HS-27A (cell line): ENCODE results near the gene SLIT3.

Source experiments
- DNase-seq: peaks from one replicate; pipeline ENCODE4 v3.0.0-alpha.2; 2012; ENCODE audit warnings: low read depth, missing footprints

Gene SLIT3

DNA sequence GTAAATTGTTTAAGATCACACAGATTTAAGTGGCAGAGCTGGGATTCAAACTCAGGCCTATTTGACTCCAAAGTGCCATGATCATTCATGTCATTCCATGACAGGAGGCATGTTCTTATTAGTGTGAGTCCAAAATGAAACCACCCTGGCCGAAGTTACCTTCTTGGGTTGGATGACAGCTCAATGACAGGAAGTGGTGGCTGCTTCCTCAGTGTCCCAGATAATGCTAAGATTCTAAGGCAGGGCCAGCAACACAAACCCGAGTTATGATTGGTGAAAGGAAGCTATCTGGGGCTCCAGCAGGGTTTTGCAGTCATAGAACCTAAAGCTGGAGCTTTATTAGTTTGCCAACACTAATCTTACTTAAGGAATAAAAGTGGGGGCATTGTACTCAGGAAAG is 340.4 kb downstream of the SLIT3 start:
- DNase-seq: no peak

GRCh38 chr5:168953351-168953750 is 347.6 kb downstream of the SLIT3 start:
- DNase-seq: no peak

GRCh38 chr5:168952196-168952595 is 348.7 kb downstream of the SLIT3 start:
- no peak for DNase-seq

DNA sequence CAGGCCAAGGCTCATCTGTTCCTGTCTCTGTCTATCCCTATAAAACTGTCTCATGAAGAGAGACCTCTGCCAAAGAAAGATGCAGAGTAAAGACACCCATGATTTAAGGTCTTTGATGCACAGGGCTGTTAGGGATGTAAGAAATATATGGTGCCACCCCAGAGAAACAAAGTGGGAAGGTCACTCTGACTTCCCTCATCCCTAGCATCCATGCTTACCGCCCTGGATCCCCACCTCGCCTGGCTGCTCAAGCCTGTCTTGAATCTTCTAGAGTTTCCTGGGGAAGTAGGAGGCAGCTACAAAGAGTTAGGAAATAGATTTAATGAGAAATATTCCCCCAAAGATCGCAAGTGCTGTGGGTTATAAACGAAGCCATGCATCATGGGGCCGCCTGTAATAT is 349.2 kb downstream of the SLIT3 start:
- no peak for DNase-seq

DNA sequence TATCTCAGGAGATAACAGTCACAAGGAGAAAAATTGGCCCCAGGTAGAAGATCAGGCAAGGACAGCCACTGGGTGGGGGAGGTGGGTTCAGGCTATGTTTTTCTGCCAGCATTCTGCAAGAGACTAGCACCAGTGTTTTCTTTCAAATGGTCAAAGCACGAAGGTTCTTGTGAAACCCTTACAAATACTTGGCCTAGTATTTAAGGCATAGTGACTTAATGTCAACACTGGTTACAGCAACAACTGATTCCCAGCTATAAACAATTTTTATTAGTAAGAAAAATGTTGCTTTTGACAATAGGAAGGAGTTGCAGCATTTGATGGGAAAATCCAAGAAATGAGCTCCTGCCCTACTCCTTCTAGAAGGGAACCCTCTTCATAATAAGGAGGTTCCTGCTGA is 349.6 kb downstream of the SLIT3 start:
- no peak for DNase-seq

DNA sequence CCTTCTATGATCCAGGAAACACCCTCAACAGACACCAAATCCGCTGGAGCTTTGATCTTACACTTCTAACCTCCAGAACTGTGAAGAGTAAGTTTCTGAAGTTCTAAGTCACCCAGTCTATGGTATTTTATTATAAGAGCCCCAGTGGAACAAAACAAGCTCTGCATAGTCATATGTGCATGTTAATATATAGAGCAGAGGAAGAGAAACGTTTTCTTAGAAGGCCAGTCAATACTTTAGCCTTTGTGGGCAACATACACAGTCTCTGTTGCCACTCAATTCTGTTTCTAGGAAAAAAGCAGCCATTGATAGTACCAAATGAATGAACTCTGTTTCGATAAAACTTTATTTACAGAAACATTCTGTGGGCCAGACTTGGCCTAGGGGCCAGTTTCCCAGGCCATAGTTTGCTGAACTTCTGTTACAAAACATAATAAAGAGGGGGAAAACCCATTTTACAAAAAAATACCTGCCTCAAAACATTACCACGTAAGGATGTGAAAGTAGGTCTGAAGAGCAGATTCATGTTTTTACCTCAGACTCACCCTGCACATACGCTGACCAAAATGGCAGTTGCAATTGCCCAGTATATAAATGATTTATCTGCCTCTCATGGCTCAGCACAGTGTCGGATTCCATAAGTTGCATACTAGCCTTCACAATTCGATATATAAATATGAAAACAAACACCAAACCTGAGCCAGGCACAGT is 350.5 kb downstream of the SLIT3 start:
- no peak for DNase-seq

GRCh38 chr5:168948746-168949145 is 352.2 kb downstream of the SLIT3 start:
- no peak for DNase-seq

DNA sequence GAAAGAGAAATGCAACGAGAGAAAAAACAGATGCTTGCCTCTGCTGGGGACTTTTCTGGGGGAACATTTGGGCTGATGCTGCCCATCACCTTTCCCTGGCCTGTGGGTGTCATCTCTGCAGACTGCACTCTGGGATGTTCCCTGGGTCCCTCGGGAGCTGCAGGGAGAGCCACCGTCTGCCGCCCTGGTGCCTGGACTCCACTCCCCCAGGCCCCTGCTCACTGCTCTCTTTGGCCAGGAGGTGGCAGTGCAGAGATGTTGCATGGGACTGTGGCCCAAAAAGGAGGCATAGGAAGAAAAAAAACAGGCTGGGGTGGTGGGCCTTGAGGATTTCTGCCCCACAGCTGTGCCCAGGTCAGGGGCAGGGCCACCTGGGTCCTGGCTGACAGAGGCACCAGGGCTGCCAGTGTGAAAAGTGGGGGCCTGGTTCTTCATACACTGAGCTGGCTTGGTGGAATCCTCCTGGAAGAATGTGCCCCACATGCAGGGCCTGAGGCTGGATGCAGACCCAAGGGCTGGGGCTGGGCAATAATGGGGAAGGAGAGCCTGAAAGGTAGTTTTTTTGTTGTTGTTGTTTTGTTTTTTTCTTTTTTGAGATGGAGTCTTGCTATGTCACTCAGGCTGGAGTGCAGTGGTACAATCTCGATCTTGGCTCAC is 353.6 kb downstream of the SLIT3 start:
- DNase-seq: peak; percentile 3

DNA sequence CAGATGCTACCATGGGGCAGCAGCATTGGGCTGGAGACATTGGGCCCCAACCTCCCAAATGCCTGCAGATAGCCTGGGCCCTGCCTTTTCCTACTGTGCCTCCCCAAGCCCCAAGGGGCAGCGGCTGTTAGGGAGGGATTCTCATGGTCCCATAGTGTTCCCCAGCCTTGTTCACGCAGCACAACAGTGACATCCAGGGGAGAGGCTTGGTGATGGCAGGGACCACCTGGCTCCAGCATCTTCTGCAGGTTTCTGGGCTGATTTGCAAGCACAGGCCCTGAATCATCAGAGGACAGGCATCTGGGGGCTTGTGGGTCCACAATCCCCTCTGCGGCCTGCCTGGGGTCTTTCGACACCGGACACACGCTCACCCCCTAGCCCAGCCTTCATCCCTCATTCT is 354.6 kb downstream of the SLIT3 start:
- no peak for DNase-seq

GRCh38 chr5:168944004-168944403 is 356.9 kb downstream of the SLIT3 start:
- DNase-seq: no peak

DNA sequence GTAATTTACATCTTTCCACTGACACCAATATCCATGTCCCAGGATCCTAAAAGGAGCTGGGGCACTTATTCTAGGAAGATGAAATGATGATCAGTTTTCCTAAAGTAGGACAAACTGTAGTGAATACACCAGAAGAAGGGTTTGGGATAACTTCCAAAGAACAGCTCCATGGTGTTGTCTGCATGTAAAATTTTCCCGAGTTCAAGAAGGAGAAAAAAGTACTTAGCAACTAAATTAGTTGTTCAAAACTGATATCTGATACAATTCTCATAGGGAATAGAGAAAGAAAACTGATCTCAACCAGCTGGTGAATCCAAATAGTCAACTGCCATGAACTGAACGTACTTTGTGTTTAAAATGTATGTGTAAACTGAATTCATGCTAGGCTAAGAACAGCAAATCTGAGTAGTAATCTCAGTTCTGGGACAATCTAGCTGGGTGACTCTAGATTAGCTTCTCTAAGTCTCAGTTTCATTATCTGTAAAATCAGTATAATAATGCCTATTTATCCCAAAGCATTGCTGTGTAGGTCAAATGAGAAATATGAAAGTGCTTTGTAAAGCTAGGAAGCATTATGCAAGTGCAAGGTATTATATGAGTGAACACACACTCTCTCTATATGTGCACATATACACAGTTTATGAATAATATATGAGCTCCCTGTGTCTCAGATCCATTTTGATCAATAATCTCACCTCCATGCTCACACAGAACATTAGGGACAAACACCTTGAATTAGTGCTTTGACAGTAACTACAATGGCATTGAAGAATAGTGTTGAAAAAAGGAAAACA is 357.7 kb downstream of the SLIT3 start:
- DNase-seq: no peak

DNA sequence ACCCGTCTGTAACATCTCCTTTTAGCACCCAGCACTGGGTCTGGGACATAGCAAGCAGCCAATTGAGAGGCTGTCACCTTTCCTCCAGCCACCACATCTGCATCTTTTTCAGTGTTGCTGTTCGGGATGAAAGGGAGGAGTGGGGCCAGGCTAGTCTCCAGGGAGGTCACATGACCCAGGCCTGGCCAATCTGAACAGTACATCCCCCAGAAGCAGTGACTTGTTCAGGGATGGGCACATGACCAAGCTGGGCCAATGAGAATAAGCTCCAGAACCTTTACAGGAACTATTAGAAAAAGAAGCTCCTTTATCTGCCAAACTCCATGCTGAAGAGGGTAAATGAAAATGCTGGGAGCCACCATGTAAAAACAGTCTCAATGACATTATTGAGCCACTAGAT is 359.0 kb downstream of the SLIT3 start:
- no peak for DNase-seq

DNA sequence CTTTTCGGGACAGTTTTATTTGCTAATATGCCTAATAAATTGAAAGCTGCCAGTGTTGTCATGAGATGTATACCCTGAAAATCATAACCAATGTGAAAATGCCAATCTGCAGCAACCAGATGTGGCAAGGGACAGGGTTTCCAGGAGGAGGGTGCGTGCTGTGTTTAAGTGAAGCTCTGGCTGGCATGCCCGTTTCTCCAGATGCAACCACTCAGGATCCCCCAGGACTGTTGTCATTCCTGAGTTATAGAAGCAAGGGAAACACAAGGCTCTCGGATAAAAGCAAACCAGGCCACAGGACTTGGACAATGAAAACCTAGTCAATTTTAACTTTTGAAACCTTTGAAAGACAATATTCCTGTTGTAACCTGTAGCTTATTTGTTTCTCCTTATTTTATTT is 360.2 kb downstream of the SLIT3 start:
- no peak for DNase-seq

- no peak for DNase-seq
Observed at GRCh38 chr5:168939887-168940544, 360.9 kb downstream of the SLIT3 start.

DNA sequence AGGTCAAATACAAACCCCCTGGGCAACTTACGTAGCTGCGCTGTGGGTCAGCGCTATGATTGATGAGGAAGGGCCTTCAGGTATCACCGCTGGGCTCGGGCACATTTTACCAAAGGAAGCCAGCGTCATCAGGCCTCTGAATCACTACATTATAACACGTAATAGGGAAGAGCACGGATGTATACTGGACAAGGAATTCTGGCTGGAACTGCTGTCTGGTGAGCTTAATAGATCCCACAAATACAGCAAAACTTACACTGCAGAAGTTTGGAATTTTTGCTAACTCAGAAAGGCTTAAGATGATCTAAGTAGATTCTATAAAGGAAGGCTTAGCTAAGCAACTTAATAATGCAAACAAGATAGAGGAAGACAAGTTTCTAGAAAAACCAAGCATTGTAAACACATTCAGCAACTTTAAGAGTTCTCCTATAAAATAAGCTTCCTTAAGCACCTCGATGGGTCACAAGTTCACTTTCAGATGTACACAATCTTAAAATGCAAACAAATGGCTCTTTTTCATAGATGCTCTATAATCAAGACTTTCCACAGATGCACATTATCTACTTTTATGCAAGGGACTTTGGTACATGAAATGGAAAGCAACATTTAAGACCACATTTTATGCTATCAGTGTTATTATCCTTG is 361.7 kb downstream of the SLIT3 start:
- DNase-seq: no peak

GRCh38 chr5:168936511-168936910 is 364.4 kb downstream of the SLIT3 start:
- no peak for DNase-seq

- no peak for DNase-seq
Observed at GRCh38 chr5:168935183-168935582, 365.8 kb downstream of the SLIT3 start.

DNA sequence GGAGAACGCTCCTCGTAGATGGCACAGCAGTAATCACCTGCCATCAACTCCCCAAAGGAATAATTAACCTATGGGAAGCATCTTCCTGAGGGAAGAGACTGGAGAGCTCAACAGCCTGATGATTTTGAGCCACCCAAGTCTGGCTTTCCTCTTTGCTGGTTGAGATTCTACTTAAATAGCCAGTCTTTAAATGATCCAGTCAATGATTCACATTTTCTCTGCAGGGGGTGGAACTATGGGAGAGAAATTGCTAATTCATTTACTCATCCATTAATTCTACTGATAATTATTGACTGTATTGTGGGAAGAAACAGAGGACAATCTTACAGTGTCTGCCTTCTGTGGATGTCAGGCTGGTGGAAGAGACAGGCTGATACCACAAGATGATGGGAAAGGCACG is 366.8 kb downstream of the SLIT3 start:
- no peak for DNase-seq

GRCh38 chr5:168932400-168933189 is 368.3 kb downstream of the SLIT3 start:
- no peak for DNase-seq

DNA sequence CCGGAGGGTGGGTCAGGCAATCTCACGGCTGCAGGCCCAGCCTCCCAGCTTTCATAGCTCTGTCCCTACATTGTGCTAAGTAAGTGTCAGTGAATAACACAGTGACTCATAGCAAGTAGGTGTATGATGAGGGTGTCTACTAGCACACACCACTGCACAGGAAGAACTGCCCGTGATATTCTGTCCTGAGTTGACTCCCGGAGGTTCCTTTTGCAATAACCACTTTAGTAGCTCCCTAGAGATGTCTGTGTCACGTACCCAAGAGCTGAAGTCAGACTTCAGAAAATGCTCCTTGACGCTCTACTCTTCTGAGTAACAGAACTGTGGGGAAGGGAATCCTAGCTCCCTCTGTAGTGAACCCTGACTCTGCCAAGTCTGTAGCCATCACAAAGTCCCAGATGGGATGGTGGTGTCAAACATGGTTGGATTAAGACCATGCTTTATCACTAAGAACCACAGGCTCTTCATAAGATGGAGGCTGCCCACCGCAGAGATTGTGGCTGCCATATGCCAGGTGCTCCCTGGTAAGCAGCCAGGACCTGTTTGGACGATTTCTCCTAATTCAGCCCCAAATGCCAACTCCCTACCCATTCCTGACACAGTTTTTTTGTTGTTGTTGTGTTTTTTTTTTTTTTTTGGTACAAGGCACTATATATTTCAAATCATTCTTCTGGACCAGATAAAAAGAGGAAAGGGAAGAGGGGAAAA is 369.1 kb downstream of the SLIT3 start:
- DNase-seq: no peak

DNA sequence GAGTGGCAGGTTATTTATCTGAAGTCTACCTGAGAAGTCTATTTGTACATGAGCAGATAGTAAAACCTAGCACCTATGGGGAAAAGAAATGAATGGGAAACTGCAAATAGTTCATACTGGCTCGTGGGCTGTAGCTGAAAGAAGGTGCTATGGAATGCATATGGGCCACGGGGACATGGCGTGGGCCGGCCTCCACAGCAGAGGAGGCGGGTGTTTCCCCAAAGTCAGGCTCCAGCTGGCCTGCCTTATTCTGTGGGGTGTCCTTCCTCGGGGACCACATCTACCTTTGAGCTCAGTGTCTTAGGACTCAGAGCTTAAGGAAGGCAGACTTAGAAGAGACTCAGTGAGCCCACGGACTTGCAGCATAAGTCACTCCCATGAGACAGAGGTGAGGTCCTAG is 371.3 kb downstream of the SLIT3 start:
- DNase-seq: no peak
